HepG2 (cell line): ENCODE results near the gene MIDN. TPM values are rescaled to one million over a fixed set of nuclear protein-coding genes. Genes with fewer than 3 reads are reported as not detected.

Experiments used
- BCL3 ChIP-seq: sonication (generic); formaldehyde crosslinking; IDR thresholded peaks from 2 replicates; pipeline ENCODE4 v1.5.1; 2020; ENCODE audit warnings: mild to moderate bottlenecking, missing genetic modification reagents, moderate library complexity
- ZGPAT ChIP-seq: IDR thresholded peaks from 2 replicates; pipeline ENCODE4 v1.6.1; 2016; ENCODE audit warnings: mild to moderate bottlenecking
- ZNF281 ChIP-seq: sonication (generic); formaldehyde crosslinking; IDR thresholded peaks from 2 replicates; pipeline ENCODE4 v1.4.0; 2020; ENCODE audit warnings: missing genetic modification reagents, borderline replicate concordance
- polyA plus RNA-seq, 8 experiments: library from polyadenylated mRNA; depleted of rRNA in 3 of 8; stranded (reverse) in 7 of 8; unstranded in 1 of 8; fragments of >200 nt; fragmentation: Illumina TruSeq in 4 of 8; extraction: Trizol in 4 of 8; gene quantifications; 2 replicates each; pipeline versions ENCODE4 v1.2.1 to v1.2.3, GENCODE V29; 2011 to 2016; ENCODE audit warnings: low read depth in 4 of 8, missing spikeins in 1 of 8, mixed read lengths in 1 of 8; ENCODE audit not compliant: insufficient read depth in 1 of 8
- total RNA-seq, 5 experiments: library from RNA; depleted of rRNA; stranded (reverse); fragments of >200 nt; fragmentation: Illumina TruSeq; extraction: Trizol; gene quantifications; 2 replicates each; pipeline ENCODE4 v1.2.3, GENCODE V29; 2016; ENCODE audit warnings: low read depth in 1 of 5

The MIDN gene
- total and polyA plus RNA-seq, 2 of the 13 experiments (the other 11 are each of a cell fraction or from before 2014, with no cell fraction given) = 8.4 to 18.0 TPM

- TF ChIP-seq ZNF281 (CRISPR knock-in tag) = peak; percentile 60
- peak; percentile 78 for TF ChIP-seq ZGPAT (CRISPR knock-in tag)
- 0 out of 2 replicates have a peak, but pooled peaks have one; percentile 36 for TF ChIP-seq BCL3
These were observed 43.0 kb upstream of the MIDN start, which contains the start of gene STK11 (continued) for GRCh38 chr19:1205114-1206099.
